GM18867 (cell line): ENCODE data around the gene NBPF1.
"Not testable (repeated sequence)": the region's sequence is repeated elsewhere in the genome, so short reads cannot be mapped to it uniquely, and the experiment has no call there.

Source experiments
- ATAC-seq: cut with Tn5 transposase; IDR thresholded peaks from one replicate; pipeline ENCODE4 v1.9.1; 2021; ENCODE audit warnings: mild to moderate bottlenecking, moderate library complexity; ENCODE audit not compliant: unreplicated experiment

Gene NBPF1

DNA sequence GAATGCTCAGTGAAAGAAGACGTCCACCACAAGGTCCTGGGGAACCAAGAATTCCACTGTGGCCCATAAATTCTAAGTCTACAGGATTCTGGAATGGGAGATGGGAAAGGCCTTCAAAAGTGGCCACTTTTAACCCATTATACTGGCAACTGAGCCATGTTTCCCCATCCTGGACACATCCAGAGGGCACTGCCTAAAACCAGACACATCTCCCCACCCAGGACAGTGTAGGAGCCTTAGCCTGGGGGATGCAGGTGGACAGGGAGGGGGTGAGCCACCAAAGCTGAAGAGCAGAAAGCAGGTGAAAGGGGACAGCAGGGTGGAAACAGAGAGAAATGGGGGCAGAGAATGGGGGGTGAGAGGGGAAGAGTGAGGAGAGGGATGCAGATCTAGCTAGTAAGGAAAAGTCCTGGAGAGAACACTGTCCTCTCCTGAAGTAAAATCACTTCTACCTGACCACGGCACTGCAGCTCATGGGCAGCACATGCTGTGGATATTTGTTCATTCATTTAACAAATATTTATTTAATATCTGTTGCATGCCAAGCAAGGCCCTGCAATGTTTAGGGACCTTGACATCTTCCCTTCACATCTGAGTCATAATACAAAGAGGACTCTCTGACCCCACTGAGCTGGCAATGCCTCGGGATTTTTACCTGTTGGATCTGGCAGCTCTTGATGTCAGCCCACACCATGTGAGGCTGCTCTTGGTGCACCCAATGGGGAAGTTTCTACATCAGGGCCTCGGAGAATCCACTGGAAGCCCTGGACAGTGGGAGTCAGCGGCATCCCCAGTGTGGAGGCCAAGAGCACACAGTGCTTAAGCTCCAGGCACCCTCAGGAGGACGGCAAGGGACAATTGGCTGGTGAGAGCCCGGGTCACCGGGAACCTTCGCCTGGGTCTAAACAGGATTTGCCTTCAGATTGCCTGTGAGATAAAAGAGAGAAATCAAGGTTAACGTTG is 5.2 kb downstream of the NBPF1 start:
- not testable (repeated sequence) for ATAC-seq

DNA sequence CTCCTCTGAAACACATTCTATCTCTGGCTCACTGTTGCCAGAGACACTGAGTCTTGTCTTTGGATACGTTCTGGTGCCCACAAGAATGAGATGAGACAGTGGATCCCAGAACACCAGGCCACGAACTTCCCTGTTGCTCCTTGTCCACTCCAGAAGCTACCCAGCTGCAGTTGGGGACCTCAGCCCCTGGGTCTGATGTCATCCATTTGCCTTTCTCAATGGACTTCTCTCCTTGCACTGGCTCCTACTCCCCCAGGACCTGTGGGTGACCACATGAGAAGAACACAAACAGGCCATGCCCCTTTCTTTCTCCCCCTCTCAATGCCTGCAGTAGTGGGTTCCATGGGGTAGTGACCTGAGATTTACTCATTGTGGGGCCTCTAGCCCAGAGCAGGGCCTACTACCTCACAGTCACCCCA is 5.9 kb downstream of the NBPF1 start:
- no peak for ATAC-seq

DNA sequence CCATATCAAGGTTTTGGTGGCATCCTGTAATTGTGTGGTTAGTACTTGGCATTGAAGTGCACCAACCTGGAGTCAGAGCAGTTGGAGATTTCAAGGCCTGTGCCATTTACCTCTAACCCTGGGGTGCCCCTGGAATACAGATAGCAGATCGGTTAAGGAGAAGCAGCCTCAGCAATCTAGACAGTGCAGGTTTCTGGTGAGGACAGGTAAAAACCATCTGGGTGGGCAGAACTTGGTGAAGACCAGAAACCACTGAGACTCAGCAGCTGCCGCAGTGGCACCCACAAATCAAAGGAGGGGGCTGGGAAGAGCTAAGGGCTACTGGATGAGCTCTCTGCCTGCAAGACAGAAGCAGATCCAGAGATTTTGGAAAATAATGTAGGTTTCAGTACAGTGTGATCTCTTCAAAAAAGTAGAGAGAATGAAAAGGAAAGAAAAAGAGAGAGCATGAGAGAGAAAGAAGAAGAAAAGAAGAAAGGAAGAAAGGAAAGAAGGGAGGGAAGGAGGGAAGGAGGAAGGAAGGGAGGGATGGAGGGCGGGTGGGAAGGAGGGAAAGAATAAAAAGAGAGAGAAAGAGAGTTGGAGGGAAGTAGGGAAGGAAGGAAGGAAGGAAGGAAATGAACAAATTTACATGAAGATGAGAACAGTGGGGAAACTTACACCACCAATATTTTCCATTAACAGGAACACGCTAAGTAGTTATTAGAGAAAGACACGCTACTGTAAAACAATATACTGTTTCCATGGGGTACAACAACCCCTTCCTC is 6.5 kb downstream of the NBPF1 start:
- ATAC-seq, result not testable (repeated sequence)

DNA sequence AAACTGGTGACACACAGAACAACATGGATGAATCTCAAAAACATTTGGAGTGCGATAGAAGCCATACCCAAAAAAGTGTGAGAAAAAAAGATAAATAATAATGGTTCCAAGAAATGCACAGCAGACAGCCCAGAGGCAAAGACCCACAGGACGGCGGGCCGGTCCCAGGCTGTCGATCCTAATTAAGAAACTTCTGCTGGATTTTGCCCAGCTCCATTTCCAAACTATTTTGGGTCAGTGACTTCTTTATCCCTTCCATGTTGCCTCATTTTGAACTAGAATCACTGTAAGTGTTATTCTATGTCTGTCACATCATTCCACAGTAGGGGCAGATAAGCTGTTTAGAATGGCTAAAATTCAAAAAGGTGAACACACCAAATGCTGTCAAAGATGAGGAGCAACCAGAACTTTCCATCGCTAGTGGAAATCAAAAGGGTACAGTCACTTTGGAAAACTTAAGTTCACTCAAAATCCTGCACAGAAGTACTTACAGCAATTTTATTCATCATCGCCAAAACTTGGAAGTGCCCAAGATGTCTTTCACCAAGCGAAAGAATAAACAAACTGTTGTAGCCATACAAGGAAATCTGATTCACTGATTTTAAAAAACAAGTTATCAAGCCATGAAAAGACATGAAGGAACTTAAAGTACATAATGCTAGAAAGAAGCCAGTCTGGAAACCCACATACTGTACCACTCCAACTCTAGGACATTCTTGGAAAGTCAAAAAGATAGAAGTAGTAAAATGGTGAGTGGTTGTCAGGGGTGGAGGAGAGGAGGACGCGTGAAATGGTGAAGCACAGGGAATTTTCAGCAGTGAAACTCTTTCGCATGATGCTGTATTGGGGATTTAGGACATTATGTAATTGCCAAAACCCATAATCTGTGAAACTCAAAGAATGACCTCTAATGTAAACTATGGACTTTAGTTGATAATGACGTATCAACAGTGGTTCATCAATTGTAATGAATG is 7.5 kb downstream of the NBPF1 start:
- ATAC-seq, result no peak

DNA sequence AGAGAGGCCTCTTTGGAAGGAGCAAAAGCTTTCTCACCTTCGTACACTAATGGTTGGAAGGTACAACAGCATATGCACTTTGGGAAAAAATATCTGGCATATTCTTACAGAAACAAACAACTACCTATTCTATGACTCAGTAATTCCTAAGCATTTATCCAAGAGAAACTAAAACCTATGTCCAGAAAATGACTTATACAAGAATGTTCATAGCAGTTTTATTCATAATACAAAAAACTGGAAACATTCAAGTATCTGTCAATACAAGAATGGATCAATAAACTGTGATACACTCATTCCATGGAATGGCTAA is 8.2 kb downstream of the NBPF1 start:
- ATAC-seq, result no peak

DNA sequence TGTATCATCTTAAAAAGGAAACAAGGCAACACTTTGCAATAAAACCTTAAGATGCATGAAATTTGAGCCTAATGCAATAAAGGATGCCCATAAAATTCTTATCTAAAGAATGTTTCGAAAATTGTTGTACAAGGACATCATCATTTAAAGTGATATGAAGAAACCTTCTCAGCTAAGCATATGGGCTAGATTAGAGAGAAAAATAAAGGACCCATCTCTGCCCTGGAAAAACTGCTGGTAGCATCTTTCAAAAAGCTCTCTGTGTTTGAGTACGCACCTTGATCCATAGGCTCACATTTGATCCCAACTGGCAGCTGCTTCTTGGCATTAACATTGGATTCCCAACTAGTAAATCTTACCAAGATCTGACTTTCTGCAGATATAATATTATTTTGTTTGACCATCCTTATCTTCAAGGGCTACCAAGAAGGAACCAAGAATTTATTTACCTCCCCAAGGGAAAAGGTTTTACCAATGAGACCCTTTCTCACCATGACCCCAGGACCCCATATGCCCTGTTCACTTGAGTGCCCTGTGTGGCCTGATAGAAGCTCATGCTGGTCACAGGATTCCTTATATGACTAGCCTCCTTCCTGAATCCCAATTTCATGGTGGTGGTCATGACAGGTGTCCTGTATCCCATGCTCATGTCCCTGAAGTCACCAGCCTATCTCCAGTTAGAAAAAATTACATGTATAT is 8.7 kb downstream of the NBPF1 start:
- ATAC-seq, result not testable (repeated sequence)

DNA sequence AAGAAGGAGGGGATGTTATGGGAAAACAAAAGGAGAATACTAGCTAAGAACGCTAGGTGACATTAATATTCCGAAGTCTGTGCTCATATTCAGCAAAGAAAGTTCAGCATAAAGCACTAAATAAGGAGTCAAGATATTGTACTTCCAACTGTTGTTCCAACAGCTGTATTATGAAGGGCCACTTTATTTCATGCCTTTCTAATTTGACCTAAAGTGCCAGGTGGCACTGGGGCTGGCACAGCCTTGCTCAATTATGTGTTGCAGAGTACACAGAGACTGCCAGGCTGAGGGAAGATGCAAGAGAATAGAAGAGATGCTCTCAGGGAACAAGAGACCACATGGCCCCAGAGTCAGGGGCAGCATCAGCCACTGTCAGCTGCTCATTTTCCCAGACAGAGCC is 9.7 kb downstream of the NBPF1 start:
- ATAC-seq, result not testable (repeated sequence)

DNA sequence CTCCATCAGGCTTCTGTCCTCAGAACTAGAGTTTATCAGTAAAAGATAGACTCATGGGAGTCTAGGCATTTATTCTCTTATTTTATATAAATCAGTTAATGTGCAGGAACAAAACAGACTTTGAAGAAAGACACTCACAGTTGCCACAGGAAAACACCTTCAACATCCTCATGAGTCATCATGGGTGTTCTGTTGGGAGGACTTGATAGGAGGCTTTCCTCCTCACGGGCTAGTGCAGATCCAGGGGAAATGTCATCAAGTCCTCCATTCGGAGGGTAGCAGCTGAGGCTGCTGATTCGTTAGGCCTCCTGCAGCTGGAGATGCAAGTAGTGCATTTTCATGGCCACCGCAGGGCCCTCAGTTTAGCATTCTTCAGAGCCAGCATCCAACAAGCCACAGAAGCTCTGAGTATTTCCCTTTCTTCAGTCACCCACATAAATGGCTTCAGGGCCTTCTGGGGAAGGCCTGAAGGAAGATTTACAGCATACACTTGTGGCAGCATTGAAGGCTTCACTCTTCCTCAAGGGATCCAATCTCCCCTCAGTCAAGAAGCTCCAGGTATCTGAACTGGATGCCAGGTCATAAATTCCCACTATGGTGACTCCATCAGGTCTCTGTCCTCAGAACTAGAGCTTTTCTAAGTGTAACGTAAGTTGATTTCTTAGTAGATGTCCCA is 10.9 kb downstream of the NBPF1 start:
- not testable (repeated sequence) for ATAC-seq

DNA sequence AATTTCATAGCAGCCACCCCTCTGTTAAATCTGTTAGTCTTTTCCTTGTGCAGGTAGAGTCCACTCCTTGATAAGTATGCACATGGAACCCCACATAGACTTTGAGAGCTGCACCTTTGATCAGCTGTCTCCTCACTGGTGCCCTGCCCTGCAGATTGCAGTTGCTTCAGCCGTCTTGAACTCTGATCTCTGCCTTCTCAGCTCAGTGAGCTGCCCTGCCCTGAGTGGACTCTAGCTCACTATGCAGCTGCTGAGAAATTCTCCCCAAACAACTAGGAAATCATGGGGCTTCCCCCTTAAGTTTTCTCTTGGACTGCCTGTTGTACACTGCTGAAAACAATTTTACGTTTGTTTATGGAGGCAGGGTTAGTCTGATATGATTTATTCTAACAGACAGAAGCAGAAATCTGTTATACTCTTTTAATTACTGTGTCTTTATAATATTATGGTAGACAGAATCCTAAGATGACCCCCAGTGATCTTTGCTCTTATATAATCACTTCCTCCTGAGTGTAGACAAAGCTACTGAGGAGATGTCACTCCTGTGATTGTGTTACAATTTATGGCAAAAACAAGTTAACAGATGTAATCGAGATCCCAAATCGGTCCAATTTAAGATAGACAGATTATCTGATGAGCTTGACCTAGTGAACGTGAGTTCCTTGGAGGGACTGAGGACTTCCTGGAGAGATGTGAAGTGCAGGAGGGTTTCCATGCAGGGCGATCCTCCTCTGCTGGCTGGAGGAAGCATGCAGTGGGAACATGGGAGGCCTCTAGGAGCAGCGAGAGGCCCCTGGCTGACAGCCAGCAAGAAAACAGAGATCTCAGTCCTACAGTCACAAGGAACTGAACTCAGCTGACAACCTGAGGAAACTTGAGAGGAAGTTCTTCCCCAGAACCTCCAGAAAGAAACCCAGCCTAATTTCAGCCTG is 12.2 kb downstream of the NBPF1 start:
- ATAC-seq, result not testable (repeated sequence)

DNA sequence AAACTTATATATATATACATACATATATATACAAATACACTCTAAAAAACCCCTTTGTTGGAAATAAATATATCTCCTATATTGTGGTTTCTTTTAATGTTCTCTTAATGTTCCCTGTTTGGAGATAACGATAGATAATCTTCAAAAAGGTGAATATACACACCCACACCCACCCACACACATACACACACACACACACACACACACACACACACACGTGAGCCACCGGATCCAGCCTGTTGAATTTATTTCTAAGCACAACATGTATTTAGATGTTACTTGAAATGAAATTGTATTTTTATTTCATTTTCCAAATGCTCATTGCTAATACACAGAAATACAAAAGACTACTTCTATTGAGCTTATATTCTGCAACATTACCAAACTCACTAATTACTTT is 14.0 kb downstream of the NBPF1 start:
- not testable (repeated sequence) for ATAC-seq

DNA sequence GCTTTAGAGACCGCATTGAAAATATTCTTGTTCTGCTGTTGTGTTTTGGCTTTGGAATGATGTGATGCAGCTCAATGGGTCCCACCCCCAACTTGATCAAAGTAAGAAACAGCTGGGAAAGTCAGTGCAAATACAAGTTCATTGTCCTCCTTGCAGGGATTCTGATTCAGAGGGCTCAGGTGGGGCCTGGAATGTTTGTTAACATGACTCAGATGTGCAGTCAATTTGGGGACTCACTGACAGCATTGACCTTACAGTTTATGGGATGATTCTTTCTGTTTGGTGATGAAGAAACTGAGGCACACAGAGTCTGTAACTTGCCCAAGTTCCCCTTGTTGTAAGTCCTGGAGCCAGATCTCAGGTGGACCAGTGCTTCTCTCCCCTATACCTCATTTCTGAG is 18.1 kb downstream of the NBPF1 start:
- not testable (repeated sequence) for ATAC-seq

DNA sequence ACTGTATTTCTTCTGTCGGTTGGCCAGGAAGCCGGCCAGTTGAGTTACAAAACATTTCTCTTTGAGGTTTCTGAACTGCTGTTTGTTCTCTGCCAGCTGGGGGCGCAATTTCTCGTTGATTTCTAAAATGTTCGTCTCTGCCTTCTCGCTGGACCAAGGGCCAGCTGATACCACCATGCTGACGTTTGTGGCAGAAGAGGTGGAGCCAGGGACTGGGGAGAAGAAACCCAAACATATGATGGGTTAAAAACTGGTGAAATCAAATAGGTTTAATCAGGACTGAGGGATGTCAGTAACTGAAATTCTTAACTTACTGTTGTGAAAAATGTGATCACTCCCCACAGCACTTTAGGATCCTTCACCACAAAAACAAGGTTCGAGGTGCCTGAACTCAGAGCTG is 21.5 kb downstream of the NBPF1 start:
- not testable (repeated sequence) for ATAC-seq

DNA sequence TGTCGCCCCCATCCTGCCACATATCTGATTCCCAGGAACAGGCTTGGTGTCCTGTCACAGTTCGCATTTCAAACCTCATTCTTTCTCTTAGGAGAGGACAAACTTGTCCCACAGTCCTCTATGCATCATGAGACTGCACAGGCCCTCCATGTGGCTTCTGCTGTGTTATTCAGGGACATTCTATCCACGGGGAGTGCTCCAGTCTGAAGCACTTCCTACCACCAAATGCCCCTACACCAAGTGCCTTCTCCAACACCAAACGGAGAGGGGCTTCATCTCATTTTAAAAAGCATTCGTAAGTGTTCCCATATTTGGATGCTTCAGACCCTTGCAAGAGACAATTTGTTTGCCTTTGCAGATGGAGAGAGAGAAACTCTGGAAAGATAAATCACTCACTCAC is 25.3 kb downstream of the NBPF1 start:
- ATAC-seq, result not testable (repeated sequence)

DNA sequence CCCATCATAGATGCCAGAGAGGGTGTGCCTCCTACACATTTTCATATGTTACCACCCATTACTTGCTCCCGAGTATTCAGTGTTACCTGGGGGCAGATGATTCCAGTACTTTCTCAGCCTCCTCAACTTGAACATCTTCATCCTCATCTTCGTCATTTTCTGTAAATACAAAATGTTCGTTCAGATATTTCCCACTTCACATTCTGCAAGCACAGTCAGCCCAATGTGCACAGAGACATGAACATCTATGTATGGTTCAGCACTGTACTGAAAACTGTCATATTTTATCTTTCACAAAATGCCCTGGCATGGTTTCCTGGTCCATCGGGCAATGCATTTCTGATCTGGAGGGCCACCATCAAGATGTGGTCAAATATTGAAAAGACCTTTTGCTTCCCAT is 25.7 kb downstream of the NBPF1 start:
- ATAC-seq, result not testable (repeated sequence)

DNA sequence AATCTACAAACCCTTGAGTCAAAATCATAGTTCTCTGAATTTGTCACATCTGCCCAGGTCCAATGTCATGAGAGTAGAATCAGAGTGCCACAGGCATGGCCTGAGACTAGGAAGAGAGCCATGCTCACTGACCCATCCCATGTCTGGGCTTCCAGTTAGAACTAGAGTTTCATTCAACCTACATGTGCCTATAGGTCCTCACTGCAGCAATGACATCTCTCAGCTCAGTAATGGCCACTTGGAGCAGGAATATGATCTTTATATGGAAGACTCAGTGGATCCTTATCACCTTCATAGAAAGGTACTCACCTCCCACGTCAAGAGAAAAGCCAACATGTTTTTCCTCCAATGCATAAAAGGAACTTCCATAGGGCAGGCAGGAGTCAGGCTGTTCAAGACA is 48.0 kb downstream of the NBPF1 start:
- ATAC-seq, result not testable (repeated sequence)

DNA sequence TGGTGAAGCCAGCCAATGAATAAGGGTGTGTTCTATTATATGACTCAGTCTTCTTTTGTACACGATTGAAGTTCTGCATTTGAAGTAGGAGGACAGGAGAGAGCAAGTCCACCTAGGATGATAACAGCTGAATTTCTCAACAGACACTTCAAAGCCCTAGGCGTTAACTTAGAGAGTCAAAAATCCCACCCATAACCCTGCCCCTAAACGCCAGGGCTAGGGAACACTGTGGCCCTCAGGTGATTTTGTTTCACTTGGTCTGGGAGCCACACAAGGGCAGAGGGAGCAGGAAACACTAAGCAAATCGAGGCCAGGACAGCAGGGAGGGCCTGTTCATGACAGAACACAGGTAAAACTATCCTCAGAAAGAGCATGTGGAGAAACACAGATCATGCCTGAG is 52.3 kb downstream of the NBPF1 start:
- not testable (repeated sequence) for ATAC-seq

DNA sequence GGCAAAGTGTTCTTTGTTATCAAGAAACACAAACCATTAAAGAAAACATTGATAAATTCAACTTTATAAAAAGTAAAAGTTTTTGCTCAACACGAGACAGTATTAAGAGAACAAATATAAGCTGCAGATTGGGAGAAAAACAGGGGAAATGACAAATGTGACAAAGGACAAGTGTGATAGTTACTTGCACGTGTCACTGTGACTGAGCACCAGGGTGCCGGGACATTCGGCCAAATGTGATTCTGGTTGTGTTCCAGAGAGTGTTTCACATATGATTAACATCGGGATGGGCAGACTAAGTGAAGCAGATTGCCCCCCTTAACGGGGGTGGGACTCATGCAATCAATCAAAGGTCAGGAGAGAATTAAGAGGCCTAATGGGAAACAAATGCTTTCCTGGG is 52.9 kb downstream of the NBPF1 start:
- ATAC-seq, result not testable (repeated sequence)

DNA sequence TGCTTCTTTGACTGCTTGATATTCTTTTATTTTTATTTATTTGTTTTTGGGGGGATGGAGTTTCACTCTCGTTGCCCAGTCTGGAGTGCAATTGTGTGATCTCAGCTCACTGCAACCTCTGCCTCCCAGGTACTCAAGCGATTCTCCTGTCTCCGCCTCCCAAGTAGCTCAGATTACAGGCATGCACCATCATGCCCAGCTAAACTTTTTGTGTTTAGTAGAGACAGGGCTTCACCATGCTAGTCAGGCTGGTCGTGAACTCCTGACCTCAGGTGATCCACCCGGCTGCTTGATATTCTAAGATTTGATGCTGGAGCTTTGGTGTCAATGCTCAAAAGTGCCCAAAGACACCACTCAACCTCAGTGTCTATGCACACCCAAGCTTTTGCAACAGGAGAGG is 53.7 kb downstream of the NBPF1 start:
- ATAC-seq, result not testable (repeated sequence)

DNA sequence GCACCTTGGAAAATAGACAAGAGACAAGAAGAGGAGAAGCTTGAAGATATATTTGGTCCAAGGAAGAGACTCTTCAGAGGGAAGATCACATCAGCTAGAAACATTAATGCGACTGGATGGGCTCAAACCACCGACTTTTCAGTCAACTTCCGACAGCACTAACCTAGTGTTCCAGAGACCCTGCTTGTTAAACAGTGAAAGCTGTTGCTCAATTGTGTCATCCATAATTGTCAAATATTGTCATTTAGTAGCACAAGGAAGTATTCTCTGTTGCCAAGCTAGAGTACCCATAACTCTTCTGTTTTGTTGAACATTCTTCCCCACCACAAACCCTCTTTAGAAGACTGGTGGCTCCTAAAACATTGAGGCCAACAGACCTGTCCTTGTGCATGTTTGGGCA is 56.3 kb downstream of the NBPF1 start:
- not testable (repeated sequence) for ATAC-seq
